Cardiac septum (tissue), 1 donor: ENCODE measurements around the gene NDUFAF8. TPM values are rescaled to one million over a fixed set of nuclear protein-coding genes. Genes with fewer than 3 reads are reported as not detected.

Source experiments
- DNase-seq: peaks from one replicate; pipeline ENCODE4 v3.0.0-alpha.2; 2020; ENCODE audit warnings: low spot score
- intact Hi-C: fragments of 100-400 bp; cut with DNase I; formaldehyde crosslinking; loops from one replicate; pipeline ENCODE4 v1.14.0; 2022
- total RNA-seq: library from RNA; stranded (reverse); fragmentation: NEBNext Ultra II Directional; extraction: Animal tissue kit (Norgen Biotek cat#: 25700); gene quantifications from one replicate; pipeline ENCODE4 v1.2.1, GENCODE V29; 2021
- donor health status: DM: no; HTN: no; CAD: no.

Gene NDUFAF8
- total RNA-seq, 1 donor from 2014 or later: 61.0 TPM

DNA sequence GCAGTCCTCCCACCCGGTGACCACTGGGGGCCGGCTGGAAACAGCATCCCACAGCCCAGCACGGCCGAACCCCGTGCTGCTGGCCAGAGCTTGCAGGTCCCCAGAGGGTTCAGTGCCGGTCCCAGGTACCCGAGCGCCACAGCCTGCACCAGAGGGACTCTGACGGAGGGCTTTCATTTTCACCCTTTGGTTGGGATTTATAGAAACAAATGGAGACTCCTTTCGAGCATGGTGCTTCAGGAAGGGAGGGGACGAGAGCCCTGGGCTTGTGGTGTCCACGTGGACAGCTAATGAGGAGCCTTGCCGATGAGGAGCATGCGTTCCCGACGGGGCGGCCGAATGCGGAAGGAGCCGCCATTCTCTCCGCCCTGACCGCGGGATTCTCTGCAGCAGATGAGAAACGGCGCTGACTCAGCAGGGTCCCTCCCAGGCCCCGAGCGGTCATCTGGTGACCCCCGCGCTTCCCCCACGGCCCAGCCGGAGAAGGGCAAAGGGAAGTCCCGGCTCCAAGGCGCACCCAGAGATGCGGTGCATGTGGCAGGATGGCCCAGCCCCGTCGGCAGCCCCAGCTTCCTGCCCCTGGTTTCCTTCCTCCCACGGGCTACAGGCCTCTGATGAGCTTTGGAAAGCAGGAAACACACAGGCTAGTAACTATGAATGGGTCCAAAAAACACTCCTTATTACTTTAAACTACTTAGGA, 46.2 kb downstream of the NDUFAF8 start:
- intact Hi-C loops: no loop called here
- peak; percentile 93 for DNase-seq

DNA sequence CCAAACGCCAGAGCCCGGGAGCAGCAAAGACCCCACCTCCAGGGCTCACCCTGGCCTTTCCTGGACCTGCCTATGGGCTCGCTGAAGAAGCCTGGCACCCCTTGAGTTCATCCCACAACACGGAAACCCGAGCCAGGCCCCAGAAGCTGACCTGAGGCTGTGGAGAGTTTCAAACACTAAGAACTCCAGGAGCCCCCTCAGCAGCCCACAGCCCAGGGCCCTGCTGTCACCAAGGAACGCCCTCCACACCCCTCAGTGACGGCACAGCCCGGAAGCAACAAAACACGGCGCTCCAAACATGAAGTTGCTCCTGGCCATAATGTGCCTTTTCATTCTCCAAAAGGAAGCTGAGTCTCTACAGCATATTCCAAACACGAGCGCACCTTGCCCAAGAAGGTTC, 46.8 kb downstream of the NDUFAF8 start:
- no peak for DNase-seq
- intact Hi-C loops: no loop called here

DNA sequence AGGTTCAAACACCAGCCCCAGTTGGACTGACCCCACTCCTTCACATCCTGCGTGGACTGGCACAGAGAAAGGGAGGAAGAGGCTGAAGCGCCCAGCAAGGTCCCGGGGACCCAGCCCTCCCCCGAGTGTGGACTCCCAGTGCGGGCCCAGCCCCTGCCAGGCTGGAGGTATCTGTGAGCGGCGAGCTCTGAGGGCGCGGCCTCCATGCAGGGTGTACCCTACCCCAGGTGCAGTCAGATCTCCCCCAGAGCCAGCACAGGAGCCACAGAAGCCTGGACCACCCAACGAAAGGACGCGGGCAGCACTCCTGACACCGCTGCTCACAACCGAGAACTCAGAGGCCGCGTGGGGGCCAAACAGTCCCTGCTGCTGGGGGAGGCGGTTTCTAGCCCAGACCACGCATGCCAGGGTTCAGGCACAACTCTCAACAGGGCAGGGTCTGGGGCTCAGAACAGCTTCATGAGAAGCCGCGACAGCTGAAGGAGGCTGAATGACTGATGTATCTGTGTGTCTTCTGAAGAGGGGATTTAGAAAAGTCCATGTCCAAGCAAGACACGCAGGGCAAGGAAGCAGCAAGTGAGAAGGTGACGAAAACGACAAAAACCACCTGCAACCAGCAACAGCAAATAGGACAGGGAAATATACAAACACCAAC, 47.5 kb downstream of the NDUFAF8 start:
- intact Hi-C loops: no loop called here
- no peak for DNase-seq

DNA sequence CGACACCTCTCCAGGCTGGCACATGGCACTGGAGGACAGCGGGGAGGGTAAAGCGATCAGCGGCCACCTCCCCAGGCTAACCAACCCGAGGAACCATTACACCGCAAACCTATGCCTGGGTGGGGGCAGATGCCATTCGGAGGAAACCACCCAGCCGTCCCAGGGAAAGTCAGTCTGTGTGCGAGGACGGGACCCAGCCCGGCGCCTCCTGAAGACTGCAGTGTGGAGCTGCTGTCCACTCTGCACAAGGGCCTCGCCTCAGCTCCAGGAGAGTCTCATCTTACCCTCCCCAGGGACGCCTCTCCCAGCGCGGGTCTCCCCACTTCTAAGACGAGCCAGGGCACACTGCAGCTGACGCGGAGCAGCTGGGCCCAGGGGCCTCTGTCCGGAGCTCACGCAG, 48.0 kb downstream of the NDUFAF8 start:
- no peak for DNase-seq
- intact Hi-C loops: no loop called here

DNA sequence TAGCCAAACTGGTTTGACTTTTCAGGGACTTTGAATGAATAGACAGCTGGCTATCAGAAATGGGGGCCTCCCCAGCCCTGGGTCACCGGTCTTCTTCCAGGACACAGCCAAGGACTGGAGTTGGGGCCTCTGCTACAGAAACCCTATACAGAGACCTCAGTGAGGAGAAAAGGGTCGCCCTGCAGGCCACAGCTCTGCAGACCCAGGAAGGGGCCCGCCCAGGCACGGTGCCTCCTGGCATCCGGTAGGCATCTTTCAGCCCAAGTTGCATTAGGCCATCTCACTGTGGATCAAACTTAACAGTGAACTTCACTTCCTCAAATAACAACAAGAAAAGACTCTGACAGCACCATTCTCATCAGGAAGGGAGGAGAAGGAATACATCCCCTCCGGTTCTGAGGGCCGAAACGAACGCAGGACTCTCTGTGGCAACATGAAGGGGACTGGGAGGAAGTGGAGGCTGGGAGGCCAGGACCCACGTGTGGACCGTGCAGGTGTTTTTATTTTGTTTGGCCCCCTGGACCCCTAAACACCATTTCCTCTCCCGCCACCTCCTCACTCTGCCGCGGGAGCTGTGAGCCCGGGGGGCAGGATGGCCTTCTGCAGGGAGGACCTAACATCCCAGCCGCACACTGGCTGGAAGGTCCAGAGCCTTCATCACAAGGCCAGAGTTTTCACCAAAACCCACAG, 48.8 kb downstream of the NDUFAF8 start:
- intact Hi-C loops: no loop called here
- no peak for DNase-seq

DNA sequence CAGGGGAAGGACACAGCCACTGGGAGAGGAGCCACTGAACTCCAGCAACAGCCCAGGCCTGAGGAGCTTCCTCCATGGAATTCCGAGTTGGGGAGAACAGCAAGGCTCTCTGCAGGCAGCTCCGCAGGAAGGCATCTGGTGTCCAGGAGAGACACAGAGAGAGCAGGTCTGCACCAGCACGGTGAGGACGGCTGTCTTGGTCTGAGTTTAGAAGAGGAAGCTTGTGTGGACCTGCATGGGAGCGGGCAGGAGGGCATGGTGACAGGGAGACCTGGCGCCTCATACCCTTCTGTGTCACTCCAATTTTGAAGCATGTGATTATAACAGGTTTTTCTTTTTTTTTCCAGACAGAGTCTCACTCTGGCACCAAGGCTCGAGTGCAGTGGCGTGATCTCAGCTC, 49.6 kb downstream of the NDUFAF8 start:
- DNase-seq: no peak
- intact Hi-C loops: no loop called here

DNA sequence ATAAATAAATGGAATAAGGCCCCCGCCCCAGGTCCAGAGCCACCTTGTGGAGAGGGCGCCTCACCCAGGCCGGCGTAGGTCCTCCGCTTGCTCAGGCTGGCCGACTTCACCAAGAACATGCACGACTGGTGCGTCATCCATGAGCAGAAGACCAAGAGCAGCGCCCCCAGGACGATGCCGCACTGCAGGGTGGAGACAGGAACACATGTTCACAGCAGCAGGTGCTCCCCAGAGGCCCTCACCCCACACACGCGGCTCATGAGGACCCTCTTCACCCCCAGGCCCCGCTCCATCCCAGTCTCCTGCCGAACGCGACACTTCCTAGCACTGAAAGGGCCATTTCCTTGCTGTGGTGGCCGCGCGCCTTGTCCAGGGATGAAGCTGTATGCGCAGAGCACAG, 50.5 kb downstream of the NDUFAF8 start:
- intact Hi-C loops: loop anchor here (5.0 kb wide), 2 partner anchors 103 to 193 kb away; no protein-coding TSS in a partner anchor
- DNase-seq: no peak

DNA sequence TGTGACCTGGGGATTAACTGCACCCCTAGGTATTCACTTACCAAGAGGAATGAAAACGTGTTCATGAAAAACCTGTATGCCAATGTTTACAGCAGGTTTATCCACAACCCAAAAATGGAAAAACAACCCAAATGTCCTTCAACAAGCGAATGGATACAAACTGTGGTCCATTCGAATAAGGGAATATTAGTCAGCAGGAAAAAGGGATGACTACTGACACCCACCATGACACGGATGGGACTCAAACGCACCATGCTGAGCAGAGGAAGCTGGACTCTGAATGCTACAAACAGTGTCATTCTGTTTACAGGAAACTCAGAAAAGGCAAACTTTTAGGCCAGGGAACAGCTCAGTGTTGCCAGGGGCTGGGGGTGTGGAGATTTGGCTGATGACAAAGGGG, 51.1 kb downstream of the NDUFAF8 start:
- DNase-seq: no peak
- intact Hi-C loops: loop anchor here (5.0 kb wide), 2 partner anchors 102 to 192 kb away; no protein-coding TSS in a partner anchor

Other genes with a start within 250 kb of the NDUFAF8 start
- 21.7 TPM for gene CHMP6, start 247.5 kb upstream of the NDUFAF8 start, total RNA-seq
- 9.8 TPM for gene BAIAP2, start 204.2 kb upstream of the NDUFAF8 start, total RNA-seq
- not detected for gene PVALEF, start 73.8 kb upstream of the NDUFAF8 start, total RNA-seq
- gene AATK, start 73.1 kb upstream of the NDUFAF8 start, total RNA-seq: 9.3 TPM
- gene CEP131, start 16.4 kb upstream of the NDUFAF8 start, total RNA-seq: 6.8 TPM
- 12.6 TPM for gene TEPSIN, start 263 bp upstream of the NDUFAF8 start, total RNA-seq
- 36.0 TPM for gene SLC38A10, start 56.0 kb downstream of the NDUFAF8 start, total RNA-seq
- gene BAHCC1, start 156.1 kb downstream of the NDUFAF8 start, total RNA-seq: 13.5 TPM